Iris pigment epithelial cell (primary cell): ENCODE data around the gene TRAF6.
"Not testable (repeated sequence)": the region's sequence is repeated elsewhere in the genome, so short reads cannot be mapped to it uniquely, and the experiment has no call there.

Experiments used
- DNase-seq: peaks from one replicate; pipeline ENCODE4 v3.0.0-alpha.2; 2011; ENCODE audit warnings: low read depth

Gene TRAF6, protein sequence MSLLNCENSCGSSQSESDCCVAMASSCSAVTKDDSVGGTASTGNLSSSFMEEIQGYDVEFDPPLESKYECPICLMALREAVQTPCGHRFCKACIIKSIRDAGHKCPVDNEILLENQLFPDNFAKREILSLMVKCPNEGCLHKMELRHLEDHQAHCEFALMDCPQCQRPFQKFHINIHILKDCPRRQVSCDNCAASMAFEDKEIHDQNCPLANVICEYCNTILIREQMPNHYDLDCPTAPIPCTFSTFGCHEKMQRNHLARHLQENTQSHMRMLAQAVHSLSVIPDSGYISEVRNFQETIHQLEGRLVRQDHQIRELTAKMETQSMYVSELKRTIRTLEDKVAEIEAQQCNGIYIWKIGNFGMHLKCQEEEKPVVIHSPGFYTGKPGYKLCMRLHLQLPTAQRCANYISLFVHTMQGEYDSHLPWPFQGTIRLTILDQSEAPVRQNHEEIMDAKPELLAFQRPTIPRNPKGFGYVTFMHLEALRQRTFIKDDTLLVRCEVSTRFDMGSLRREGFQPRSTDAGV

DNA sequence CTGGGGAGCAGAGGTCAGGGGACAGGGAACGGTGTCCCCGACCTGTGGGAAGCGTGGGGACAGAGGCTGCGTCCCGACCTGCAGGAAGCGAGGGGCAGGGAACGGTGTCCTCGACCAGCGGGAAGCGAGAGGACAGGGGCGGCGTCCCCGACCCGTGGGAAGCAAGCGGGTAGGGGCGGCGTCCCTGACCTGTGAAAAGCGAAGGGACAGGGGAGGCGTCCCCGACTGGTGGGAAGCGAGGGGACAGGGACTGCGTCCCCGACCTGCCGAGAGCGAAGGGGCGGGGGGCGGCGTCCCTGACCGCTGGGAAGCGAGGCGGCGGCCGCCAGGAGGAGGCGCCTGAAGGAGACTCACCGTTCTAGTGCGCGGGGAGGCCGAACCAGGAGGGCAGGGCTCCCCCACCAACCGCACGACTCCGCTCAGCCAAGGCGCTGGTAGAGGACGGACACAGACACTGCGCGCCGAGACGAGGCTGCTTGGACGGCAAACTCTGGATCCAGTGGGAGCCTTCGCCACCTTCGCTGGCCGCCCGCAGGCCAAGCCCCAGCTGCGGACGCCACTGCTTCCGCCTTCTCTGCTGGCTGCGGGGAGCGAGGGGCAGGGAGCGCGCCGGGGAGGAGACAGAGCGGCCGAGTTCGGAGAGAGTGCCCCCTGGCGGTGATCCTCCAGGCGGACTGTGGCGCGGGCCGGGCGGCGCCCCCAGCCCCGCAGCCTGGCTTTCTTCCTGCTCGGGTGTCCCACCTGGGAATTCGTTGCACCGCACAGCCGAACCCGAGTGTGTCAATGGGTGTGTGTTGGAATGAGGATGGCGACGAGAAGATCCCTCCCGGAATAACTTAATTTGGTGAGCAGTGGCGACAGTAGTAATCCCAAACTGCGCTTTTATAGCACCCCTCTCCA, at the start of gene TRAF6:
Gene TRAF6, minus strand, starts transcription at position 579 of the 900 bp plus-strand sequence. CDS start 8,757 bp downstream, outside the sequence.
- peak; percentile 80 for DNase-seq

GRCh38 chr11:36558571-36559413, 48.7 kb upstream of the TRAF6 start:
- no peak for DNase-seq

- DNase-seq: no peak
Measured at GRCh38 chr11:36557991-36558390, 47.9 kb upstream of the TRAF6 start.

GRCh38 chr11:36557390-36557789, 47.3 kb upstream of the TRAF6 start:
- DNase-seq: not testable (repeated sequence)

DNA sequence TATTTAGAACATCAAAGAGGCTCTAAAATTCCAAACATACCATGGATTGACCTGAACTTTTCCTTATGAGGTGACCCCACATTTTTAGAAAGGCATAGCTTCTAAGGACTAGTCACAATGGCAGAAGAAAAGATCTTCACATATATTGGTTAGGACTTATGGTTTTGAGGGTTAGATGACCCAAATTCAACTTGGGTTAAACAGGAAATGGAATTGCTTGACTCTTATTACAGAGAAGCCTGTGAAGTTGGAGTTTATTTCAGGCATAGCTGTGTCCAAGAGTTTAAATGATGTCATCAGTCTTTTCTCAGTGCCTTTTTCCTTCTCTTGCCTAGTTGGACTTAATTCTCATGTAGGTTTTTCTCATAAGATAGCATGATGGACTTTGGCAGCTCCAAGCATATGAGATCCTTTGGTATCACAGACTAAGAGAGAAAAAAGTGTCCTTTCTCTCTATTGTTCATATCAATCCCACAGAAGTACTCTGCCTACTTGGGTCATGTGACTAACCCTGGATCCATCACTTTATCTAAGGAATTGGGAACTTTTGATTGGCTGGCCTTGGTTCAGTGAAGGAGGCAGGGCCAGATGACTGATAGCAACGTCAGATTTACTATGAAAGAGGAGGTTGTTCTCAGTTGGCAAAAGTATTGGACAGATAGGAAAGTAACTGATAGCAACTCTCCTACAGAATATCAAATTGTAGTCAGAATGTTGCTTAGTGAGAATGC, 40.5 kb upstream of the TRAF6 start:
- DNase-seq: no peak

GRCh38 chr11:36540998-36541397, 30.9 kb upstream of the TRAF6 start:
- DNase-seq: peak; percentile 67

DNA sequence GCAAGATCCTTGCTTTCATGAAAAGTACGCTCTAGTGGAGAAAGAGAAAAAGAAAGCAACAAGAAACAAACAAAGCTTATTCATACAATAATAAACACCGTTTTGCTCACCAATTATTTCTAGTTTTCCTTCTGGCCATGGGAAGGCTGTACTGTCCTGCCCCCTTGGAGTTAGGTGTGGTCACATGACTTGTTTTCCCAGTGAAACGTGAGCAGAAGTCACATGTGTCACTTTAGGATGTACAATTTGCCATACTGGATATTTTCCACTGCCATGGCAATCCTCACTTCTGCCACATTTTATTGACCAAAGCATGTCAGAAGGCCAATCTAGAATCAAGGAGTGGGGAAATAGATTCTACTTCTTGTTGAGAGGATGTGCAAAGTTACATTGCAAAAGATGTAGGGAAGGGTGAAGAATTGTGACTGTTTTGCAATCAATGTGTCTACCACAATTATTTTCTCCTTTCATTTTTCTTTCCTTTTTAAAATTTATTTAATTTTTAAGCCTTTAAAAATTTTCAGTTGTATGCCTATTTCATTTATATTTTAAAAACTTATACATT, 24.3 kb upstream of the TRAF6 start:
- no peak for DNase-seq

DNA sequence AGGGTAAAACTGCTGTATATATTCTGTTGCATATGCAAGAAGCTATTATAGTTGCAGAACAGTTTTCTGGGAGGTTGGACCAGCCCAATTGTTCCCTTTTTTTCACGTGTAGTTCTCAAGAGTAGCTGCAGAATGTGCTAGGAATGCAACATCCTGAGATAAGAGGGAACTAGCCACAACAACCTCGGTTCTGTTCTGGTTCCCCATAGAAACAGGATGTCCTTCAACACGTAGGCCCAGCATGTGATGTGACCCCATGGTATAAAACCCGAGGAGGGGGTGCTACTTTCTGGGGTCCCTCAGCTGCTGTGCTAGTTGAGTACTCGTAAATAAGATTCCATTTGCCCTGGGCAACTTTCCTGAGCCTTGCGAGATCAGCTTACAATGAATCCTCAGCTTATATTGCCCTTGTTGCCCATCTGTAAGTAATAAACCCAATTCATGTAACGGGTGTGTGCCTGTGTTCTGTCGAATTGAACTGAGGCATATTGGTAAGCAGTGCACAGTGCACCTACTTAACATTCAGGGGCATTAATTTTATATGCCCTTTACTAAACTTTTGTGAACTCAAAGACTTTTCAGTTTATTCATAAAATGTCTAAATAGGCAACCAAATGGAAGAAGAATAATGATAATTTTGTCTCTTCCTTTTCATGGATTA, 23.0 kb upstream of the TRAF6 start:
- DNase-seq: peak; percentile 28

- DNase-seq: no peak
Measured at GRCh38 chr11:36530840-36531239, 20.8 kb upstream of the TRAF6 start.

DNA sequence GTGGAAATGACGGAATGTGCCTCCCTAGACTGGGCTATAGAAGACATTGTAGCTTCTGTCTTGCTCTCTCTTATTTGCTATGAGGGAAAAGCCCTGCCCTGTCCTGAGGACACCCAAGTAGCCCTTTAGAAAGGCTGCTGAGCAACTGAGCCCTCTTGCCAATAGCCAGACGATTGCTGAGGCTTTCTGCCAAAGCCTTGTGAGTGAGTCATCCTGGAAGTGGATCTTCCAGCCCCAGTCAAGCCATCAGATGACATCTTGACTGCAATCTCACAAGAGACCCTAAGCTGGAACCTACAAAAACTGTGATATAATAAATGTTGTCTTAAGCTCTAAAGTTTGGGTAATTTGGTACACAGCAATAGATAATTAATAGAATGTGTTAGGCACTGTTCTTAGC, 3.9 kb upstream of the TRAF6 start:
- no peak for DNase-seq

- DNase-seq: peak; percentile 58
Measured at GRCh38 chr11:36512016-36512415, 1.9 kb upstream of the TRAF6 start.

DNA sequence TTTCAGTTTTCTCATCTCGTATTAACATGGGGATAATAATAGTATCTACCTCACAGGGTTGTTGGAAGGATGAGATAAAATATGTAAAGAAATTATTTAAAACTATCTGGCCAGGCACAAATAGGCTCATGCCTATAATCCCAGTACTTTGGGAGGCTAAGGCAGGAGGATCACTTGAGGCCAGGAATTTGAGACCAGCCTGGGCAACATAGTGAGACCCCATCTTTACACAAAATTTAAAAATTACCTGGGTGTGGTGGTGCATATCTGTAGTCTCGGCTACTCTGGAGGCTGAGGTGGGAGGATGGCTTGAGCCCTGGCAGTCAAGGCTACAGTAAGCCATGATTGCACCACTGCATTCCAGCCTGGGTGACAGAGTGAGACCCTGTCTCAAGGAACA, 990 bp upstream of the TRAF6 start:
- DNase-seq: not testable (repeated sequence)

DNA sequence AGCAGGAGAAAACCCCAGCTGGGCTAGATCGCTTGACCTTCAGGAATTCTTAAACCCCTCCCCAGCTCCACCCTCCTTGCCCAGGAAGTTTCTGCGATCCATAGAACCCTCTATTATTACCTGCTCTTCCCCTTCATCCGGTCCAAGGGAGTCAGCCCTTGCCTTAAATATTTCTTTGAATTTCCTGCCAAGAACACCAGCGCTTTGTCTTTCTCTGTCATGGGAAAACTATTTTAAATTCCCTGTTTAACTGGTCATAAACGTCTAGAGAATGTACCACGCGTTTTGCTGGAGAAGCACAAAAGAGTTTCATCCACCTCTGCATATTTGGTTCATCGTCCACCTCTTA, 496 bp upstream of the TRAF6 start:
- no peak for DNase-seq

GRCh38 chr11:36509201-36509639, 852 bp downstream of the TRAF6 start:
- peak; percentile 54 for DNase-seq

- no peak for DNase-seq
Measured at GRCh38 chr11:36508743-36509142, 1.3 kb downstream of the TRAF6 start.

GRCh38 chr11:36507824-36508489, 2.1 kb downstream of the TRAF6 start:
- DNase-seq: no peak

DNA sequence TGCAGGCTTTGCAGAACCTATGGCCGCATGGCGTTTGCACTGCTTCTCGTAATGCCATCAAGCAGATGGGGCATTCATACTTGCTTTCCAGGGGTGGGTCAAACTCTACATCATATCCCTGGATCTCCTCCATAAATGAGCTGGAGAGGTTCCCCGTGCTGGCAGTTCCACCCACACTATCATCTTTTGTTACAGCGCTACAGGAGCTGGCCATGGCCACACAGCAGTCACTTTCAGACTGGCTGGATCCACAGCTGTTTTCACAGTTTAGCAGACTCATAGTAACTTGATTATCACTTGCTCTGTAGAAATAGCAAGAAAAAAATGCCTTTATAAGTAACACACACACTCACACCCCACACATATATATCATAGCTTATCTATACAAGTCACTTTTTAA, 8.8 kb downstream of the TRAF6 start:
- no peak for DNase-seq

DNA sequence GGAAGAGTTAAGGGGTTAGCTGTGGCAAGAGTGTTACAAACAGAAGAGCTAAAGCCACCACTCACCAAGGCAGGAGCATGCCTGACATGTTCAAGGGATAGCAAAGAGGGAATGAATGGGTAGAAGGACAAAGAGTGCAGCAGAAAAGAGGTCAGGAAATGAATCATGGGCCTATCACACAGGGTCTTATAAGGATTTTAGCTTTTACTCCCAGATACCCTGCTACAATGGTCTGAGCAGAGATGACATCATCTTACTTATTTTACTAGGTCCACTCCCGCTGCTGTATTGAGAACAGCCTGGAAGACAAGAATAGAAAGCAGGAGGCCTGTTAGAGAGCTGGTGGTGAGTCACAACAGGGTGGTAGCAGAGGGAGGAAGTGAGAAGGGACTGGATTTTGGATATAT, 9.8 kb downstream of the TRAF6 start:
- DNase-seq: peak; percentile 95

DNA sequence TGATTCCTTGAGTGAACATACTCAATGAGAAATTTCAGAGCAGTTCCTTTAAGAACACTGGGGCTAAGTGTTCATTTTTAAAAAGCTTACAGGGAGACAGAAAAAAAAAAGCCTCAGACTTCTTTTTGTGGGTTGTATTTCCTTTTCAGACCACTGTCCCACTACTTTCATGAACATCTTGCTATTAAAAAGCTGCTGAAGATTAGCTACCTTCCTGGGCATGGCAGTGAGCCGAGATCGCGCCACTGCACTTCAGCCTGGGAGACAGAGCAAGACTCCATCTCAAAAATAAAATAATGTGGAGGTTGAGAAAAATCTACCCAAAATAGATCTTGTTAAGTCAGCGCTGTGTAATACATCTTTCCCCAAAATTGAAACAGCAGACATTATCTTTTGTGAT, 10.8 kb downstream of the TRAF6 start:
- no peak for DNase-seq

DNA sequence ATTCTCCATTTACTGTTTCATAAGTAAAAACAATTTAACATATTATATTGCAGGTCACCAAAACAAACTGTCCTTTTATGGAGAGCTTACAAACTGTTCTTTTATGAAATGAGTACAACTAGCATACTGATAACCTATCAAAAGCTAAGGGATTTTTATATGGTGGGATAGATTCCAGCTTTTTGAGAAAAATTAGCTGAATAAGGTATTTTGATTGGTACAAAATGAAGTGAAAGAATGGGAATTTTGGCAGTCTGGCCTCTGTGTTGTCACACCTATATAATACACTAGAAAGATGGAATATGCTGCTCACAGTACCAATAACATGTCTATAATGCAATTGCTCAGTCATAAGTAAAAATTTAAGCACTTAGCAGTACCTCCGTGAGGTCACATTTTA, 11.4 kb downstream of the TRAF6 start:
- no peak for DNase-seq
